Measurements from ENCODE around the gene CDK15.

DNA sequence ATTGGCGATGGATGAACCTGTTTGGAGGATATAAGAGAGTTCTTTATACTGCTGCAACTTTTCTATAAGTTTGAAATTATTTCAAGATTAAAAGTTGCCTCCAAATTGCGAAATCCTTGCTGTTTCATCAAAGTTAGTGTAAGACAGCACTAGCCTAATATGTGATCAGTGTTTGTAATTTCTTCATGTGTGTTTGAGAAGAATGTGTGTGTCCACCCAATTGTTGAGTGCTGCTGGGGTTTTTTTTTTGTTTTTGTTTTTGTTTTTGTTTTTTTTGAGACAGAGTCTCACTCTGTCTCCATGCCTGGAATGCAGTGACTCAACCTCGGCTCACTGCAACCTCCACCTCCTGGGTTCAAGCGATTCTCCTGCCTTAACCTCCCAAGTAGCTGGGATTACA lies 33.4 kb downstream of the CDK15 start:
- TF ChIP-seq CTCF (IDR thresholded peaks at IDR 0.05) (no peak), POLR2A (IDR thresholded peaks at IDR 0.05) (no peak)

Measured in body of pancreas (tissue), 4 donors.